HepG2 (cell line): ENCODE data around the gene GPT2. TPM values are rescaled to one million over a fixed set of nuclear protein-coding genes. Genes with fewer than 3 reads are reported as not detected.

ENCODE experiments used
- HDAC6 ChIP-seq: fragments of 200-600 bp; sonication (generic); IDR thresholded peaks from 2 replicates; pipeline ENCODE4 v1.7.0; 2017; ENCODE audit warnings: mild to moderate bottlenecking, antibody characterized with exemption, low read length, low read depth
- MNT ChIP-seq: fragments of 450-650 bp; IDR thresholded peaks from 2 replicates; pipeline ENCODE4 v1.6.1; 2016
- PAWR ChIP-seq: sonication (generic); formaldehyde crosslinking; IDR thresholded peaks from 2 replicates; pipeline ENCODE4 v1.4.0; 2020; ENCODE audit warnings: missing genetic modification reagents, mild to moderate bottlenecking, borderline replicate concordance
- PRDM10 ChIP-seq: sonication (generic); formaldehyde crosslinking; IDR thresholded peaks from 2 replicates; pipeline ENCODE4 v1.4.0; 2020; ENCODE audit warnings: low read depth, missing genetic modification reagents
- THAP11 ChIP-seq: IDR thresholded peaks from 2 replicates; pipeline ENCODE4 v1.6.1; 2016; ENCODE audit warnings: missing biosample characterization, missing genetic modification reagents
- THAP9 ChIP-seq: sonication (generic); formaldehyde crosslinking; IDR thresholded peaks from 2 replicates; pipeline ENCODE4; 2020; ENCODE audit warnings: missing genetic modification reagents, mild to moderate bottlenecking, borderline replicate concordance
- XBP1 ChIP-seq: sonication (generic); formaldehyde crosslinking; IDR thresholded peaks from 2 replicates; pipeline ENCODE4 v1.5.0; 2020; ENCODE audit warnings: missing genetic modification reagents
- ZKSCAN5 ChIP-seq: sonication (generic); formaldehyde crosslinking; IDR thresholded peaks from 2 replicates; pipeline ENCODE4 v1.5.1; 2020; ENCODE audit warnings: mild to moderate bottlenecking, missing genetic modification reagents
- ZNF280D ChIP-seq: sonication (generic); formaldehyde crosslinking; IDR thresholded peaks from 2 replicates; pipeline ENCODE4 v1.5.1; 2020; ENCODE audit warnings: mild to moderate bottlenecking, missing genetic modification reagents
- ZNF543 ChIP-seq: sonication (generic); formaldehyde crosslinking; IDR thresholded peaks from 2 replicates; pipeline ENCODE4 v1.4.0; 2020; ENCODE audit warnings: mild to moderate bottlenecking, missing genetic modification reagents
- ZNF615 ChIP-seq: sonication (generic); formaldehyde crosslinking; IDR thresholded peaks from 2 replicates; pipeline ENCODE4 v1.5.0; 2020; ENCODE audit warnings: mild to moderate bottlenecking, missing genetic modification reagents, borderline replicate concordance
- ZNF703 ChIP-seq: sonication (generic); formaldehyde crosslinking; IDR thresholded peaks from 2 replicates; pipeline ENCODE4 v1.5.1; 2020; ENCODE audit warnings: missing genetic modification reagents, mild to moderate bottlenecking, moderate library complexity, borderline replicate concordance
- polyA plus RNA-seq, 8 experiments: library from polyadenylated mRNA; depleted of rRNA in 3 of 8; stranded (reverse) in 7 of 8; unstranded in 1 of 8; fragments of >200 nt; fragmentation: Illumina TruSeq in 4 of 8; extraction: Trizol in 4 of 8; gene quantifications; 2 replicates each; pipeline versions ENCODE4 v1.2.1 to v1.2.3, GENCODE V29; 2011 to 2016; ENCODE audit warnings: low read depth in 4 of 8, missing spikeins in 1 of 8, mixed read lengths in 1 of 8; ENCODE audit not compliant: insufficient read depth in 1 of 8
- total RNA-seq, 5 experiments: library from RNA; depleted of rRNA; stranded (reverse); fragments of >200 nt; fragmentation: Illumina TruSeq; extraction: Trizol; gene quantifications; 2 replicates each; pipeline ENCODE4 v1.2.3, GENCODE V29; 2016; ENCODE audit warnings: low read depth in 1 of 5
- TF ChIP-seq, protein P1 (sequence below): sonication (generic); formaldehyde crosslinking; IDR thresholded peaks from 2 replicates; pipeline ENCODE4 v1.4.0; 2020; ENCODE audit warnings: mild to moderate bottlenecking, low read depth, missing genetic modification reagents

The GPT2 gene
- total and polyA plus RNA-seq, 2 of the 13 experiments (the other 11 are each of a cell fraction or from before 2014, with no cell fraction given), result 138 to 267 TPM

- TF ChIP-seq THAP9 (CRISPR knock-in tag) (no peak), MNT (no peak), HDAC6 (no peak), ZNF615 (CRISPR knock-in tag) (no peak), ZKSCAN5 (CRISPR knock-in tag) (no peak), XBP1 (CRISPR knock-in tag) (no peak), ZNF703 (CRISPR knock-in tag) (no peak), THAP11 (CRISPR knock-in tag) (0 out of 2 replicates have a peak, but pooled peaks have one; percentile 19), PRDM10 (no peak), PAWR (CRISPR knock-in tag) (0 out of 2 replicates have a peak, but pooled peaks have one; percentile 34), ZNF280D (CRISPR knock-in tag) (no peak), ZNF543 (CRISPR knock-in tag) (no peak)
- TF ChIP-seq, protein P1, sequence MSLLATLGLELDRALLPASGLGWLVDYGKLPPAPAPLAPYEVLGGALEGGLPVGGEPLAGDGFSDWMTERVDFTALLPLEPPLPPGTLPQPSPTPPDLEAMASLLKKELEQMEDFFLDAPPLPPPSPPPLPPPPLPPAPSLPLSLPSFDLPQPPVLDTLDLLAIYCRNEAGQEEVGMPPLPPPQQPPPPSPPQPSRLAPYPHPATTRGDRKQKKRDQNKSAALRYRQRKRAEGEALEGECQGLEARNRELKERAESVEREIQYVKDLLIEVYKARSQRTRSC (CRISPR knock-in tag), result 0 out of 2 replicates have a peak, but pooled peaks have one; percentile 67
These were observed 5.2 kb downstream of the GPT2 start (continued) for GRCh38 chr16:46889245-46889941.
